ENCODE measurements around the gene NME9.

NME9 gene

DNA sequence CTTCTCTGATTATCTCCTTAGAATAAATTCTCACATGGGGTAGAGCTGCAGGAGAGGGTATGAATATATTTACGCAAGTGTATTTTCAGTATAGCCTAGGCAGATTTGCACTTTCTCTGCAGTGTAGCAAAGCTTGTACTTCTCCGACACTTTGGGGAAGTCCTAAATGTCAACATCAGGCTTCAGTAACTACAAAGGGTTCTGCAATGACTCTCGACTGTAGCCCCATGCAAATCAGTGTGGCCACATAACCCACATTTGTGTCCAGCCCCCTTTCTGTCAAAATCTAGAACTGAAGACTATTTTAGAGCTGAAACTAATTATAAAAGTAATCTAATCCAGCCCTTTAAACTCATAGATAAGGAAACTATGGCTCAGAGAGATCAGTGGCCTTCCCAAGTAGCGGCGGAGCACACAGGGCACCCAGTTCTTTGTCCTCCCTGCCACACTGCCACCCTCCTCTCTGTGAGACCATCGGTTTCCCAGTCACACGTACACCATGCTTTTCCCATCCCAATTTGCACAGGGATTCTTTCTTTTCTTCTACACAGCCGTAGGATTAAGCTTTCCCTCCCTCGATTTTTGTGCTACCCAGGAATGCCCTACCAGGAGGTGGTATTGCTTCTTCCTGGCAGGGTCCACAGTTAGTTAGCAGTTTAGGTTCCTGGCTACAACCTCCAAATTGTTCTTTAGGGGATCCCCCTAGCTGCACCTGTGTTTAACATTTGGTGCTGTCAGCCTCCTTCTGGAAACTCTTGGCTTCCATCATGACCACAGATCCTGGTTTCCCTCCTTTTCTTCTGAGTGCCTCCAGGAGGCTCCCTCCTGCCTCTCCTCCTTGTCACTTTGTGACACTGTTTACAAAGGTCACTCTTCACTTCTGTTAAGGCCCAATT is 41.7 kb upstream of the NME9 start:
- no peaks in the 10 kb centered on the region for H3K9me3 ChIP-seq (ENCODE audit: control insufficient read depth in 1 of 2, low read length in 2 of 2)
- no peak overlapping the region for H3K4me3 ChIP-seq (ENCODE audit: low read depth in 1 of 2, low read length in 2 of 2)
- no peak overlapping the region for H3K27ac ChIP-seq (ENCODE audit: low read depth, low read length)
- no peak overlapping the region for H3K9ac ChIP-seq (ENCODE audit: low read depth in 1 of 2, low read length in 2 of 2)
- H3K4me1 ChIP-seq (ENCODE audit: control insufficient read depth in 1 of 2, insufficient read depth in 2 of 2, low read length in 2 of 2): no peaks in the 10 kb centered on the region
- H3K27me3 ChIP-seq (ENCODE audit: control insufficient read depth in 1 of 2, insufficient read depth in 2 of 2, low read length in 2 of 2): no peaks in the 10 kb centered on the region
- no peaks in the 10 kb centered on the region for H3K36me3 ChIP-seq (ENCODE audit: control insufficient read depth in 1 of 2, insufficient read depth in 2 of 2, low read length in 2 of 2)

DNA sequence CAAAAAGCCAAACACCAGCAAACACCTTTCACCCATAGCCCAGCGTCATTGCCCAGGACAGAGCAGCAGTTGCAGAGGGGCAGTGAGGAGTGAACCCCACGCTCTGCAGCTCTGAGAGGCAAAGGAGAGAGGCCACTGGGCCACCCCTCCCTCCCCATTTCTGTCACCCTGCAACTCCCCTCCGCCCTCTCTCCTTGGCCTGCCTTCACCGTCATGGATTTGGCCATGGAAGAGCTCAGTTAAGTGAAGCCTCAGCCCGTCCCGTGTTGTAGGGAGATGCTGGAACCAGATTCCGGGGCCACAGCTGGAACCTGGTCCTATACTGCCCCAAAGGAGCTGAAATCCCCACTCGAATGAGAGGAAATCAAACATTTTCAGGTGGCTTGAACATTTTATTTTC is 40.7 kb upstream of the NME9 start:
- no peaks in the 10 kb centered on the region for H3K27me3 ChIP-seq (ENCODE audit: control insufficient read depth in 1 of 2, insufficient read depth in 2 of 2, low read length in 2 of 2)
- H3K27ac ChIP-seq (ENCODE audit: low read depth, low read length): no peak overlapping the region
- H3K4me1 ChIP-seq (ENCODE audit: control insufficient read depth in 1 of 2, insufficient read depth in 2 of 2, low read length in 2 of 2): no peaks in the 10 kb centered on the region

DNA sequence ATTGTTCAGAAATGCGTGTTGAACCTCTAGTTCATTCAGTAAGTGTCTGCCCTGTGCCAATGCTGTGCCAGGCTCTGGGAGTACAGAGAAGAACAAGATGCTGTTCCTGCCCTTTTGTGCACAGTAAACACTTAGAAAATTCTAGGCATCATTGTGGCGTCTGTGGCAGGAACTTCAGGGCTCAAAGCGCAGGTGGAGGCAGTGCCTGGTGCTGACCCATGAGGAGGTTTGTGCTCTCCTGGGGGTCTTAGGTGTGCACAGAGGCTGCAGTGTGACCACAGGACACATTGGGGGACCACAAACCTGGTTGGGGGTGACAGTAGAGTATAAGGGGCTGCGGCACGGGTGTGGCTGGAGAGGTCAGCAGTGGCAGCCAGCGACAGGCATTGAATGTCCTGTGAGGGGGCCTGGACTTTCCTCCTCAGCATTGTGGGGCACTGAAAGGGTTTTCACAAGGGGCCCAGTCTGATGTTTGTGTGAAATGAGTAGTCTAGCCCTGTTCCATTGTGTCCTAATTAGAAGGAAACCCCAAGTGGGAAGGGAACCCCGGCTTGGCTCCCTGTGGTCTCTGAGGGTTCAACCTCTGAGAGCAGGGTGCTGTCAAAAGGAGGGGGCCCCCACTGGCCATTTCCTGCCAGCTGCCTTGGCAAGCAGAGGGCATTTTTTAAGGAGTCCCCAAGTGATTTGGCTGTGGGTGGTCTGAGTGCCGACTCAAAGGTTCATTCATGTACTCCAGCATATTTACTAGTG is 39.7 kb upstream of the NME9 start:
- H3K36me3 ChIP-seq (ENCODE audit: control insufficient read depth in 1 of 2, insufficient read depth in 2 of 2, low read length in 2 of 2): no peaks in the 10 kb centered on the region
- H3K27ac ChIP-seq (ENCODE audit: low read depth, low read length): no peak overlapping the region
- H3K27me3 ChIP-seq (ENCODE audit: control insufficient read depth in 1 of 2, insufficient read depth in 2 of 2, low read length in 2 of 2): no peaks in the 10 kb centered on the region
- H3K4me3 ChIP-seq (ENCODE audit: low read depth in 1 of 2, low read length in 2 of 2): no peak overlapping the region
- no peak overlapping the region for H3K9ac ChIP-seq (ENCODE audit: low read depth in 1 of 2, low read length in 2 of 2)
- no peaks in the 10 kb centered on the region for H3K4me1 ChIP-seq (ENCODE audit: control insufficient read depth in 1 of 2, insufficient read depth in 2 of 2, low read length in 2 of 2)
- H3K9me3 ChIP-seq (ENCODE audit: control insufficient read depth in 1 of 2, low read length in 2 of 2): no peaks in the 10 kb centered on the region

More for the DNA sequence above, 40.7 kb upstream of the NME9 start:
- H3K4me3 ChIP-seq (ENCODE audit: low read depth in 1 of 2, low read length in 2 of 2): no peak overlapping the region
- H3K9me3 ChIP-seq (ENCODE audit: control insufficient read depth in 1 of 2, low read length in 2 of 2): no peaks in the 10 kb centered on the region
- no peak overlapping the region for H3K9ac ChIP-seq (ENCODE audit: low read depth in 1 of 2, low read length in 2 of 2)
- no peaks in the 10 kb centered on the region for H3K36me3 ChIP-seq (ENCODE audit: control insufficient read depth in 1 of 2, insufficient read depth in 2 of 2, low read length in 2 of 2)

DNA sequence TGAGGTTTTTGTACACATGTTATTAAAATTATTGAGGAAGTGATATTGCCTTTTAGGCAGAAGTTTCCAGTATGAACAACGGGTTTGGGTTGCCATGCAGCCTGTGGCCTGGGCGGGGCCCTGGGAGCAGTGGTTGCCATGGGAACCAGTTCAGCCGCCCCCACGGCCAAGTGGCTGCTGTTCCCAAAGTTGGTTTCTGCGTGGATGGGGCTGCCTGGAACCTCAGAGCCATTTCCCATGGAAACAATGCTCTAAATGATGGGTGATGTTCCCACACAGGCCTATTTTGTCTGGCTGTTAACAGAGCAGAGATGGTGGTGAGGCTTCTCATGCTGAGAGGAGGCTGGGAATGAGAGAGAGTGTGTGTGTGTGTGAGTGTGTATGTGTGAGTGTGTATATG is 38.3 kb upstream of the NME9 start:
- Histone ChIP-seq H3K36me3 (ENCODE audit: control insufficient read depth in 1 of 2, insufficient read depth in 2 of 2, low read length in 2 of 2) (no peaks in the 10 kb centered on the region), H3K4me1 (ENCODE audit: control insufficient read depth in 1 of 2, insufficient read depth in 2 of 2, low read length in 2 of 2) (no peaks in the 10 kb centered on the region), H3K9ac (ENCODE audit: low read depth in 1 of 2, low read length in 2 of 2) (no peak overlapping the region), H3K4me3 (ENCODE audit: low read depth in 1 of 2, low read length in 2 of 2) (no peak overlapping the region), H3K27me3 (ENCODE audit: control insufficient read depth in 1 of 2, insufficient read depth in 2 of 2, low read length in 2 of 2) (no peaks in the 10 kb centered on the region), H3K9me3 (ENCODE audit: control insufficient read depth in 1 of 2, low read length in 2 of 2) (no peaks in the 10 kb centered on the region), H3K27ac (ENCODE audit: low read depth, low read length) (no peak overlapping the region)

DNA sequence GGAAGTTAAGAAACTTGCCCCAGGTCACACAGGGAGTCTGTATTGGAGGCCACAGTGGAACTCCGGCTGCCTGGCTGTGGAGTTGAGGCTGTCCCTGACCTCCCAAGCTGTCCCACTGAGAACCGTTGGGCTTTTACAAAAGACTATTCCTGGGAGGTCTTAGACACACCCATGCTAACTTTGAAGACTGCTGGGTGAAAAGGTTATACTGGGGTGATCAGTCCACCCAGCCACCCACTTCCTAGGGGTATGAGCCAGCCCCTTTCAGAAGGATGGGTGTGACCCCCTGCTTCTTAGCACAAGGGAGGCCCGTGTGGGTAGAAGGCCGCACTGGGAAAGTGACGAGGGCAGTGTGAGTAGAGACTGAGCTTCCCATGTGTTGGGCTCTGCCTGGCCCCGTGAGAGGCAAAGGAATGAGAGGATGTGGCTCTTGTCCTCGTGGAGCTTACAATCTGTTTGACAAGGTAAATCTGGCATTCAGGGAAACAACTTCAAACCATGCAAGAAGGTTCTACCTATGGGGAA is 37.7 kb upstream of the NME9 start:
- H3K4me3 ChIP-seq (ENCODE audit: low read depth in 1 of 2, low read length in 2 of 2): no peak overlapping the region
- H3K4me1 ChIP-seq (ENCODE audit: control insufficient read depth in 1 of 2, insufficient read depth in 2 of 2, low read length in 2 of 2): no peaks in the 10 kb centered on the region
- H3K9ac ChIP-seq (ENCODE audit: low read depth in 1 of 2, low read length in 2 of 2): no peak overlapping the region
- no peaks in the 10 kb centered on the region for H3K9me3 ChIP-seq (ENCODE audit: control insufficient read depth in 1 of 2, low read length in 2 of 2)
- no peak overlapping the region for H3K27ac ChIP-seq (ENCODE audit: low read depth, low read length)
- no peaks in the 10 kb centered on the region for H3K27me3 ChIP-seq (ENCODE audit: control insufficient read depth in 1 of 2, insufficient read depth in 2 of 2, low read length in 2 of 2)
- no peaks in the 10 kb centered on the region for H3K36me3 ChIP-seq (ENCODE audit: control insufficient read depth in 1 of 2, insufficient read depth in 2 of 2, low read length in 2 of 2)

DNA sequence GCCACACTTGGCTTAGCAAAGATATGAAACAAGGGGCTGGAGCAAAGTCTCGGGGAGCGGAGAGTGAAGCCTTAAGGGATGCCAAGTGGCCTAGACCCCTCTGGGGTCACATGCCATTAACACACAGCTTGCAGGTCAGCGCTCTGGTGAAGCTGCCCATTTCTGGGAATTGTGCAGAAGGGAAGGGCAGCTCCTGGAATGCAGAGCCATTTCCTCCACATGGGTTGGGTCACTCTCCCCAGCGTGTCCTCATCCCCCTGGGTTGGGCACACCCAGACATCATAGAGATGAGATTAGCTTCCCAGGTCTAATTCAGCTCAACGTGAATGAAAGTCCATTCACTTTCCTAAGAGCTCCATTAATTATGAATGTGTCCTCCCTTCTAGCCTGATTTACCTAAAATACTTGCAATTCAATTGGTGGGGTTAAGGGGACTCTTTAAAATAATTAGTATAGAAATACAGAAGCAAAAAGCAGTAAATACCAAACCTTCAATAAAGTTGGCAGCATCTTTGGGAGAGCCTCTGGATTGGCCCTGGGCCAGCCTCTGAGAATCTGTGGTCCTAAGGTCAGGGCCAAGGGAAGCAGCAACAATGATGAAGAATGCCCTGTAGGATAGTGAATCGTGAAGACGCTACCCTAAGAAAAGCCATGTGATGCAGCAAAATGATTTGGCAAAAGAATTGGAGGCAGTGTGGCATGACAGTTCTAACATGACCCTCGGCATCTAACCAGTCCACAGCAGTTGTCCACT is 36.5 kb upstream of the NME9 start:
- H3K4me1 ChIP-seq (ENCODE audit: control insufficient read depth in 1 of 2, insufficient read depth in 2 of 2, low read length in 2 of 2): no peaks in the 10 kb centered on the region
- no peak overlapping the region for H3K27ac ChIP-seq (ENCODE audit: low read depth, low read length)
- H3K9ac ChIP-seq (ENCODE audit: low read depth in 1 of 2, low read length in 2 of 2): no peak overlapping the region
- no peaks in the 10 kb centered on the region for H3K9me3 ChIP-seq (ENCODE audit: control insufficient read depth in 1 of 2, low read length in 2 of 2)
- H3K4me3 ChIP-seq (ENCODE audit: low read depth in 1 of 2, low read length in 2 of 2): no peak overlapping the region
- no peaks in the 10 kb centered on the region for H3K27me3 ChIP-seq (ENCODE audit: control insufficient read depth in 1 of 2, insufficient read depth in 2 of 2, low read length in 2 of 2)
- no peaks in the 10 kb centered on the region for H3K36me3 ChIP-seq (ENCODE audit: control insufficient read depth in 1 of 2, insufficient read depth in 2 of 2, low read length in 2 of 2)

DNA sequence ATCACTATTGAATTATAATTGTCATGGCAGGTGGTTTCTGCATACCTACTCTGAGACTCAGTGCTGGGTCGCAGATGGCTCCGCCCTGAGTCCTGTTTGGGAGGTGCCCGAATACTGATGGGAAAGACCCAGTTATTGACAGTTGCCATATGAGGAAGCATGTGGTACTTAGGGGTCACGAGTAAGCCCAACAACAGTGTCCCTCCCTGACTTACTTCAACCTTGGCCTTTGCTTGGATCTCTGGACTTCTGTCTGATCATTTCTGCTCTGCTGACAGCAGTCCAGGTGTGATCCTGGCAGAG is 35.6 kb upstream of the NME9 start:
- Histone ChIP-seq H3K27me3 (ENCODE audit: control insufficient read depth in 1 of 2, insufficient read depth in 2 of 2, low read length in 2 of 2) (no peaks in the 10 kb centered on the region), H3K9me3 (ENCODE audit: control insufficient read depth in 1 of 2, low read length in 2 of 2) (no peaks in the 10 kb centered on the region), H3K4me1 (ENCODE audit: control insufficient read depth in 1 of 2, insufficient read depth in 2 of 2, low read length in 2 of 2) (no peaks in the 10 kb centered on the region), H3K9ac (ENCODE audit: low read depth in 1 of 2, low read length in 2 of 2) (no peak overlapping the region), H3K27ac (ENCODE audit: low read depth, low read length) (no peak overlapping the region), H3K4me3 (ENCODE audit: low read depth in 1 of 2, low read length in 2 of 2) (no peak overlapping the region), H3K36me3 (ENCODE audit: control insufficient read depth in 1 of 2, insufficient read depth in 2 of 2, low read length in 2 of 2) (no peaks in the 10 kb centered on the region)

DNA sequence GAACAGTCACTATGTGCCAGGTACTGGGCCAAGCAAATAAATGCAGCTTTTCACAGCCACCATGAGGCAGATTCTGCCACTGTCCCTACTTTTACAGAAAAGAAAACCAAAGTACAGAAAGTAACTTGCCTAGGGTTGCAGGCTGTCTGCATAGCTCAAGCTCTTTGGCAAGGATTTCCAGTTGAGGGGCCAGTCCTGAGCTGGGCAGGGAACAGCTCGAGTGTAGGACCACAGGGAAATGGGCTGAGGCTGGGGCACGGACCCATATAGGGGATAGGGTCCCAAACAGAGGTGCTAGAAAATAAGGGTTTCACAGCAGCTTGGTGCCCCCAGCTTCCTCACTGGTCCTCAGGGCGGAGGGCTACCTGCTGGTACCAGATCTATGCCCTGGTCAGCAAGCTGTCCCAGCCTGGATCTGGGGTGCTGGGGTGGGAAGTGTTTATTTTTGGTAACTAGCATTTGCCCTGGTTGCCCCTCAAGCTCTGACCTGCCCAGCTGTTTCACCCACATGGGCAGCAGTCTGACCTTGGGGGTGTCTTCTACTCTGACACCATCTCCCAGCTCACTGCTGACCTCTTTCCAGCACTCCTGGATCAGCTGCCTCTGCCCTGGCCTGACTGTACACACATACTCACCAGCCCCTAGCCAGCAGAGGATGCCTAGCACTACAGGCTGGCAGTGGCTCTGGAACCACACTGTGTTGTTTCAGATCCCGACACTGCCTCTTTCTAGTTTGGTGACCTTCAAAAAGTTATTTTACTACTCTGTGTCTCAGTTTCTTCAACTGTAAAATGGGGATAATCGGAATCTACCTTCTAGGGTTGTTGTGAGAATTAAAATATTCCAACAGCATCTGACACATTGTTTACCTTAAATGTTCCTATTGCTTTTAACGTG is 35.0 kb upstream of the NME9 start:
- Histone ChIP-seq H3K4me3 (ENCODE audit: low read depth in 1 of 2, low read length in 2 of 2) (no peak overlapping the region), H3K9me3 (ENCODE audit: control insufficient read depth in 1 of 2, low read length in 2 of 2) (no peaks in the 10 kb centered on the region), H3K4me1 (ENCODE audit: control insufficient read depth in 1 of 2, insufficient read depth in 2 of 2, low read length in 2 of 2) (no peaks in the 10 kb centered on the region), H3K27ac (ENCODE audit: low read depth, low read length) (no peak overlapping the region), H3K36me3 (ENCODE audit: control insufficient read depth in 1 of 2, insufficient read depth in 2 of 2, low read length in 2 of 2) (no peaks in the 10 kb centered on the region), H3K27me3 (ENCODE audit: control insufficient read depth in 1 of 2, insufficient read depth in 2 of 2, low read length in 2 of 2) (no peaks in the 10 kb centered on the region), H3K9ac (ENCODE audit: low read depth in 1 of 2, low read length in 2 of 2) (no peak overlapping the region)

DNA sequence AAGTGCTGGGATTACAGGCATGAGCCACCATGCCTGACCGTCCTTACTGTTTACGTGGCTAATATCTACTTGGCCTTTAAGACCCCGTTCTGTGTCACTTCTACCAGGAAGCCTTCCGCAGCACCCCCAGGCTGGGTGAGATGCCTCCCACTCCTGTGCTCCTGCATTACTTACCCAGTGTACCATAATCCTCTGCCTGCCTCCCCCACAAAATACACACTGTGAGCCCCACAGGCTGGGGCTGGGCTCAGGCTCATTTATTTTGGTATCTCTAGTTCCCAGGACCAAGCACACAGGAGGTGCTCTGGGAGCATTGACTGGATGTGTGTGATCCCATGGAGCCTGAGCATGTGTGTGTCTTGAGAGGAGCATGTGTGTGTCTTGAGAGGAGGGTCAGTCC is 33.7 kb upstream of the NME9 start:
- Histone ChIP-seq H3K27me3 (ENCODE audit: control insufficient read depth in 1 of 2, insufficient read depth in 2 of 2, low read length in 2 of 2) (no peaks in the 10 kb centered on the region), H3K36me3 (ENCODE audit: control insufficient read depth in 1 of 2, insufficient read depth in 2 of 2, low read length in 2 of 2) (no peaks in the 10 kb centered on the region), H3K27ac (ENCODE audit: low read depth, low read length) (no peak overlapping the region), H3K9ac (ENCODE audit: low read depth in 1 of 2, low read length in 2 of 2) (no peak overlapping the region), H3K9me3 (ENCODE audit: control insufficient read depth in 1 of 2, low read length in 2 of 2) (no peaks in the 10 kb centered on the region), H3K4me3 (ENCODE audit: low read depth in 1 of 2, low read length in 2 of 2) (no peak overlapping the region), H3K4me1 (ENCODE audit: control insufficient read depth in 1 of 2, insufficient read depth in 2 of 2, low read length in 2 of 2) (no peaks in the 10 kb centered on the region)
